Loucy (cell line): ENCODE measurements around the gene GMEB2.

Experiments
- H2AFZ ChIP-seq: fragments of 200-600 bp; sonication (generic); 2 replicates; pipeline ENCODE4 v1.6.0; 2016; ENCODE audit warnings: antibody characterized with exemption, mild to moderate bottlenecking, low read length, moderate library complexity
- H3F3A ChIP-seq: fragments of 200-600 bp; 2 replicates; pipeline ENCODE4 v1.6.0; 2016; ENCODE audit warnings: antibody characterized with exemption, low read depth, mild to moderate bottlenecking
- H3K27me3 ChIP-seq: fragments of 200-600 bp; sonication (generic); 2 replicates; pipeline ENCODE4 v1.6.1; 2014; ENCODE audit warnings: low read length, mild to moderate bottlenecking; ENCODE audit not compliant: insufficient read depth, poor library complexity, severe bottlenecking
- H3K36me3 ChIP-seq: fragments of 200-600 bp; sonication (generic); 2 replicates; pipeline ENCODE4 v1.6.1; 2016; ENCODE audit warnings: low read length; ENCODE audit not compliant: insufficient read depth
- H3K4me1 ChIP-seq: fragments of 200-600 bp; sonication (generic); 2 replicates; pipeline ENCODE4 v1.5.1; 2014; ENCODE audit warnings: low read length, mild to moderate bottlenecking; ENCODE audit not compliant: insufficient read depth, poor library complexity, severe bottlenecking
- H3K4me2 ChIP-seq: fragments of 200-600 bp; sonication (generic); 2 replicates; pipeline ENCODE4 v1.6.0; 2014; ENCODE audit warnings: antibody characterized with exemption, low read length, low read depth, mild to moderate bottlenecking; ENCODE audit not compliant: poor library complexity, severe bottlenecking
- H3K4me3 ChIP-seq: fragments of 200-600 bp; sonication (generic); 2 replicates; pipeline ENCODE4 v1.5.1; 2014; ENCODE audit warnings: low read length, mild to moderate bottlenecking, mixed read lengths; ENCODE audit not compliant: poor library complexity, severe bottlenecking
- H3K79me2 ChIP-seq: fragments of 200-600 bp; sonication (generic); 2 replicates; pipeline ENCODE4 v1.6.1; 2014; ENCODE audit warnings: low read length; ENCODE audit not compliant: insufficient read depth
- H3K9ac ChIP-seq: fragments of 200-600 bp; sonication (generic); 2 replicates; pipeline ENCODE4 v1.6.0; 2014; ENCODE audit warnings: mild to moderate bottlenecking, low read depth, low read length, moderate library complexity; ENCODE audit not compliant: poor library complexity, severe bottlenecking
- H3K9me2 ChIP-seq: fragments of 200-600 bp; sonication (generic); replicated peaks from 2 replicates; pipeline ENCODE4 v1.6.1; 2016; ENCODE audit warnings: low read depth, low read length, mixed read lengths
- H3K9me3 ChIP-seq: fragments of 200-600 bp; sonication (generic); 2 replicates; pipeline ENCODE4 v1.6.1; 2014; ENCODE audit warnings: mild to moderate bottlenecking, antibody characterized with exemption, low read length, low read depth; ENCODE audit not compliant: insufficient read depth
- H4K20me1 ChIP-seq: fragments of 200-600 bp; sonication (generic); 2 replicates; pipeline ENCODE4 v1.6.0; 2014; ENCODE audit warnings: antibody characterized with exemption, low read length, mild to moderate bottlenecking; ENCODE audit not compliant: insufficient read depth, poor library complexity, severe bottlenecking
- CTCF ChIP-seq: fragments of 200-600 bp; sonication (generic); conservative IDR thresholded peaks from 2 replicates; pipeline ENCODE4 v1.5.1; 2014; ENCODE audit warnings: mild to moderate bottlenecking, antibody characterized with exemption, low read length
- EZH2phosphoT487 ChIP-seq: fragments of 200-600 bp; IDR thresholded peaks from 2 replicates; pipeline ENCODE4 v1.6.1; 2018; ENCODE audit warnings: antibody characterized with exemption, mild to moderate bottlenecking, moderate library complexity, borderline replicate concordance

The GMEB2 gene

GRCh38 chr20:63542031-63542559, 84.8 kb downstream of the GMEB2 start:
- no peak for TF ChIP-seq EZH2phosphoT487
- no peak for TF ChIP-seq CTCF
- H3K9me2 ChIP-seq: no peaks in the 10 kb centered on the region
- H2AFZ ChIP-seq: no peak overlapping the region
- peaks cover 10% of the 10 kb centered on the region for H3K4me1 ChIP-seq
- no peak overlapping the region for H3K4me3 ChIP-seq
- no peak overlapping the region for H3K4me2 ChIP-seq
- no peaks in the 10 kb centered on the region for H3F3A ChIP-seq
- no peak overlapping the region for H3K9ac ChIP-seq
- H3K36me3 ChIP-seq: no peaks in the 10 kb centered on the region
- no peaks in the 10 kb centered on the region for H3K79me2 ChIP-seq
- no peaks in the 10 kb centered on the region for H3K9me3 ChIP-seq
- H4K20me1 ChIP-seq: no peaks in the 10 kb centered on the region
- no peaks in the 10 kb centered on the region for H3K27me3 ChIP-seq

- no peak for TF ChIP-seq EZH2phosphoT487
- TF ChIP-seq CTCF: no peak
- H3K27me3 ChIP-seq: no peaks in the 10 kb centered on the region
- H3K9me3 ChIP-seq: no peaks in the 10 kb centered on the region
- H2AFZ ChIP-seq: no peak overlapping the region
- no peaks in the 10 kb centered on the region for H4K20me1 ChIP-seq
- H3K4me2 ChIP-seq: no peak overlapping the region
- H3K9ac ChIP-seq: no peak overlapping the region
- no peaks in the 10 kb centered on the region for H3F3A ChIP-seq
- peaks cover 12% of the 10 kb centered on the region for H3K4me1 ChIP-seq
- no peaks in the 10 kb centered on the region for H3K9me2 ChIP-seq
- no peaks in the 10 kb centered on the region for H3K79me2 ChIP-seq
- H3K36me3 ChIP-seq: no peaks in the 10 kb centered on the region
- no peak overlapping the region for H3K4me3 ChIP-seq
These were observed 85.5 kb downstream of the GMEB2 start for GRCh38 chr20:63541371-63541770.

GRCh38 chr20:63540417-63541186, 86.3 kb downstream of the GMEB2 start:
- TF ChIP-seq EZH2phosphoT487 (no peak), CTCF (no peak)
- H3K9me2 ChIP-seq: no peaks in the 10 kb centered on the region
- no peaks in the 10 kb centered on the region for H3K36me3 ChIP-seq
- peaks cover 12% of the 10 kb centered on the region for H3K4me1 ChIP-seq
- H3K9ac ChIP-seq: no peak overlapping the region
- no peaks in the 10 kb centered on the region for H4K20me1 ChIP-seq
- no peaks in the 10 kb centered on the region for H3K9me3 ChIP-seq
- H3K27me3 ChIP-seq: no peaks in the 10 kb centered on the region
- H2AFZ ChIP-seq: no peak overlapping the region
- H3K4me2 ChIP-seq: no peak overlapping the region
- H3K4me3 ChIP-seq: no peak overlapping the region
- no peaks in the 10 kb centered on the region for H3F3A ChIP-seq
- no peaks in the 10 kb centered on the region for H3K79me2 ChIP-seq
